ENCODE results near the gene DOCK2. TPM values are rescaled to one million over a fixed set of nuclear protein-coding genes. Genes with fewer than 3 reads are reported as not detected.
A peak's percentile ranks its signal among the peaks of the same experiment; 100 is the strongest.

DOCK2 gene
- polyA plus RNA-seq, 3 donors, result 57.5 to 178 (median 115) TPM

- Histone ChIP-seq H3K4me3 (replicated peaks in 1 of 3; ENCODE audit: low read depth in 2 of 3, low read length in 3 of 3) (no peak overlapping the region), H3K36me3 (replicated peaks in 1 of 2; ENCODE audit: control insufficient read depth in 1 of 2, insufficient read depth in 2 of 2, low read length in 2 of 2) (peaks cover 96 to 100% of the 10 kb centered on the region in 2 donors), H3K79me2 (ENCODE audit: insufficient read depth, low read length) (peaks cover 9% of the 10 kb centered on the region), H3K4me1 (ENCODE audit: control insufficient read depth in 1 of 2, insufficient read depth in 2 of 2, low read length in 2 of 2) (no peaks in the 10 kb centered on the region), H3K9ac (ENCODE audit: insufficient read depth, low read length, poor library complexity, severe bottlenecking) (no peak overlapping the region), H2AFZ (ENCODE audit: insufficient read depth, low read depth, low read length, poor library complexity, severe bottlenecking) (no peak overlapping the region), H4K20me1 (ENCODE audit: insufficient read depth, low read length) (peaks cover 96% of the 10 kb centered on the region), H3K27ac (ENCODE audit: low read depth in 1 of 2, low read length in 2 of 2) (peak overlapping the region in 1 of 2 donors; percentile 40), H3K27me3 (ENCODE audit: control insufficient read depth in 2 of 2, insufficient read depth in 2 of 2, low read length in 2 of 2) (no peaks in the 10 kb centered on the region), H3K9me3 (replicated peaks in 1 of 2; ENCODE audit: control insufficient read depth in 1 of 2, insufficient read depth in 1 of 2, low read length in 2 of 2) (no peaks in the 10 kb centered on the region), H3K4me2 (replicated peaks; ENCODE audit: extremely low read depth, low read length, poor library complexity, severe bottlenecking) (no peak overlapping the region)
- no peak for TF ChIP-seq CTCF (IDR thresholded peaks at IDR 0.05)
- WGBS (ENCODE audit: insufficient coverage), result 90% methylated on average over 5 of the region's 5 CpGs
- H3K36me3 Mint-ChIP-seq, result peaks cover 92 to 100% of the 10 kb centered on the region in 2 donors
- intact Hi-C loops (cut with micrococcal nuclease), result no loop called here
- peaks cover 0 to 2% (median 0%) of the 10 kb centered on the region in 7 donors for H3K9me3 Mint-ChIP-seq
- H3K27ac Mint-ChIP-seq, result peak overlapping the region in 5 of 7 donors; percentile 24 to 82 (median 35)
- no peaks in the 10 kb centered on the region for H3K27me3 Mint-ChIP-seq (ENCODE audit: low read depth in 3 of 3)
- no peak for DNase-seq
- no peak overlapping the region for H3K4me3 Mint-ChIP-seq
- H3K4me1 Mint-ChIP-seq, result no peaks in the 10 kb centered on the region
These were observed 49.1 kb downstream of the DOCK2 start for GRCh38 chr5:169686137-169686536.

- Mint-ChIP-seq H3K4me1 (no peaks in the 10 kb centered on the region), H3K9me3 (peaks cover 0 to 2% (median 0%) of the 10 kb centered on the region in 7 donors), H3K36me3 (peaks cover 88 to 99% of the 10 kb centered on the region in 2 donors), H3K4me3 (no peak overlapping the region), H3K27ac (peak overlapping the region in 1 of 7 donors; percentile 55), H3K27me3 (ENCODE audit: low read depth in 3 of 3) (no peaks in the 10 kb centered on the region)
- no peak for TF ChIP-seq CTCF (IDR thresholded peaks at IDR 0.05)
- H3K4me1 ChIP-seq (ENCODE audit: control insufficient read depth in 1 of 2, insufficient read depth in 2 of 2, low read length in 2 of 2), result no peaks in the 10 kb centered on the region
- no peak overlapping the region for H3K4me3 ChIP-seq (replicated peaks in 1 of 3; ENCODE audit: low read depth in 2 of 3, low read length in 3 of 3)
- H3K9ac ChIP-seq (ENCODE audit: insufficient read depth, low read length, poor library complexity, severe bottlenecking), result no peak overlapping the region
- WGBS (ENCODE audit: insufficient coverage), result 6% methylated on average over 2 of the region's 3 CpGs
- peaks cover 8% of the 10 kb centered on the region for H3K79me2 ChIP-seq (ENCODE audit: insufficient read depth, low read length)
- H3K27ac ChIP-seq (ENCODE audit: low read depth in 1 of 2, low read length in 2 of 2), result no peak overlapping the region
- no peak overlapping the region for H2AFZ ChIP-seq (ENCODE audit: insufficient read depth, low read depth, low read length, poor library complexity, severe bottlenecking)
- no peak for DNase-seq
- peaks cover 95 to 98% of the 10 kb centered on the region in 2 donors for H3K36me3 ChIP-seq (replicated peaks in 1 of 2; ENCODE audit: control insufficient read depth in 1 of 2, insufficient read depth in 2 of 2, low read length in 2 of 2)
- H4K20me1 ChIP-seq (ENCODE audit: insufficient read depth, low read length), result peaks cover 98% of the 10 kb centered on the region
- H3K4me2 ChIP-seq (replicated peaks; ENCODE audit: extremely low read depth, low read length, poor library complexity, severe bottlenecking), result no peak overlapping the region
- no peaks in the 10 kb centered on the region for H3K9me3 ChIP-seq (replicated peaks in 1 of 2; ENCODE audit: control insufficient read depth in 1 of 2, insufficient read depth in 1 of 2, low read length in 2 of 2)
- intact Hi-C loops (cut with micrococcal nuclease), result no loop called here
- no peaks in the 10 kb centered on the region for H3K27me3 ChIP-seq (ENCODE audit: control insufficient read depth in 2 of 2, insufficient read depth in 2 of 2, low read length in 2 of 2)
These were observed 51.0 kb downstream of the DOCK2 start for GRCh38 chr5:169688106-169688505.

Data from CD14-positive monocyte (primary cell).